RWPE2 (cell line): ENCODE measurements around the gene HK2.
"Not testable (repeated sequence)": the region's sequence is repeated elsewhere in the genome, so short reads cannot be mapped to it uniquely, and the experiment has no call there.

Experiments
- ATAC-seq: fragments of 200-7000 bp; cut with Tn5 transposase; 3 replicates; pipeline ENCODE4 v1.9.1; 2021; ENCODE audit warnings: low read depth
- DNase-seq: peaks from one replicate; pipeline ENCODE4 v3.0.0-alpha.2; 2020; ENCODE audit warnings: low spot score
- H3K27ac ChIP-seq: fragments of 450-650 bp; 2 replicates; pipeline ENCODE4 v1.5.1; 2017; ENCODE audit warnings: mild to moderate bottlenecking; ENCODE audit not compliant: poor library complexity, severe bottlenecking
- H3K27me3 ChIP-seq: fragments of 250-450 bp; sonication (Bioruptor Pico); 2 replicates; pipeline ENCODE4 v1.5.1; 2021; ENCODE audit warnings: mild to moderate bottlenecking, moderate library complexity; ENCODE audit not compliant: insufficient read depth, poor library complexity, severe bottlenecking
- H3K36me3 ChIP-seq: fragments of 250-450 bp; sonication (Bioruptor Pico); 2 replicates; pipeline ENCODE4 v1.5.1; 2020; ENCODE audit warnings: low read depth, mild to moderate bottlenecking, moderate library complexity
- H3K4me1 ChIP-seq: fragments of 250-450 bp; sonication (Bioruptor Pico); 2 replicates; pipeline ENCODE4 v1.5.1; 2021; ENCODE audit warnings: mild to moderate bottlenecking, moderate library complexity; ENCODE audit not compliant: insufficient read depth, poor library complexity, severe bottlenecking
- H3K4me3 ChIP-seq: fragments of 250-450 bp; sonication (Bioruptor Pico); 2 replicates; pipeline ENCODE4 v1.5.1; 2021; ENCODE audit warnings: mild to moderate bottlenecking, moderate library complexity; ENCODE audit not compliant: severe bottlenecking
- H3K9me3 ChIP-seq: fragments of 250-450 bp; sonication (Bioruptor Pico); 2 replicates; pipeline ENCODE4 v1.5.1; 2021; ENCODE audit warnings: mild to moderate bottlenecking, moderate library complexity; ENCODE audit not compliant: severe bottlenecking
- TF ChIP-seq, protein P1 (sequence below): fragments of 450-650 bp; IDR thresholded peaks from one replicate; pipeline ENCODE4 v1.5.1; 2017; ENCODE audit warnings: mild to moderate bottlenecking, moderate library complexity; ENCODE audit not compliant: poor library complexity, severe bottlenecking

HK2 gene

GRCh38 chr2:74854401-74854800 is 20.5 kb downstream of the HK2 start:
- H3K4me1 ChIP-seq: peaks cover 28% of the 10 kb centered on the region
- no peak for ATAC-seq

DNA sequence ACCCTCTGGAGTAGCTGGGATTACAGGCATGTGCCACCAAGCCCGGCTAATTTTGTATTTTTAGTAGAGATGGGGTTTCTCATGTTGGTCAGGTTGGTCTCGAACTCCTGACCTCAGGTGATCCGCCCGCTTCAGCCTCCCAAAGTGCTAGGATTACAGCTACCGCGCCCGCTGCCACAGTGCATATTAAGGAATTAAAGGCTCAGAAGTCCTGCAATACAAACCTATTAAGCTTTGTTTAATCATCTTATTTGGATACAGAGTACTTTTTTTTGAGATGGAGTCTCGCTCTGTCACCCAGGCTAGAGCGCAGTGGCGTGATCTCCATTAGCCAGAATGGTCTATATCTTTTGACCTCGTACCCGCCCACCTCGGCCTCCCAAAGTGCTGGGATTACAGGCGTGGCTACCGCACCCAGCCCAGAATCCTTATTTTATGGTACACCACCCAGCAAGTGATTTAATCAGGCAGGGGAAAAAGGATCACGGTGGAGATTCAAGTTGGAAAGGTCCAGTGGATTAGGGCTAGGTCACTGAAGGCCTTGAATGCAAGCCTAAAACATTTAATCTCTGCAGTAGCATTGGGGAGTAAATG is 21.3 kb downstream of the HK2 start:
- not testable (repeated sequence) for H3K27me3 ChIP-seq, H3K27ac ChIP-seq, ATAC-seq, DNase-seq, H3K4me3 ChIP-seq, H3K9me3 ChIP-seq
- Histone ChIP-seq H3K4me1 (peaks cover 19% of the 10 kb centered on the region), H3K36me3 (peaks cover 62% of the 10 kb centered on the region)

More at GRCh38 chr2:74854401-74854800, 20.5 kb downstream of the HK2 start:
- Histone ChIP-seq H3K36me3 (peaks cover 58% of the 10 kb centered on the region), H3K9me3 (no peaks in the 10 kb centered on the region), H3K4me3 (no peak overlapping the region), H3K27me3 (no peaks in the 10 kb centered on the region), H3K27ac (no peak overlapping the region)
- DNase-seq: no peak
- TF ChIP-seq, protein P1, sequence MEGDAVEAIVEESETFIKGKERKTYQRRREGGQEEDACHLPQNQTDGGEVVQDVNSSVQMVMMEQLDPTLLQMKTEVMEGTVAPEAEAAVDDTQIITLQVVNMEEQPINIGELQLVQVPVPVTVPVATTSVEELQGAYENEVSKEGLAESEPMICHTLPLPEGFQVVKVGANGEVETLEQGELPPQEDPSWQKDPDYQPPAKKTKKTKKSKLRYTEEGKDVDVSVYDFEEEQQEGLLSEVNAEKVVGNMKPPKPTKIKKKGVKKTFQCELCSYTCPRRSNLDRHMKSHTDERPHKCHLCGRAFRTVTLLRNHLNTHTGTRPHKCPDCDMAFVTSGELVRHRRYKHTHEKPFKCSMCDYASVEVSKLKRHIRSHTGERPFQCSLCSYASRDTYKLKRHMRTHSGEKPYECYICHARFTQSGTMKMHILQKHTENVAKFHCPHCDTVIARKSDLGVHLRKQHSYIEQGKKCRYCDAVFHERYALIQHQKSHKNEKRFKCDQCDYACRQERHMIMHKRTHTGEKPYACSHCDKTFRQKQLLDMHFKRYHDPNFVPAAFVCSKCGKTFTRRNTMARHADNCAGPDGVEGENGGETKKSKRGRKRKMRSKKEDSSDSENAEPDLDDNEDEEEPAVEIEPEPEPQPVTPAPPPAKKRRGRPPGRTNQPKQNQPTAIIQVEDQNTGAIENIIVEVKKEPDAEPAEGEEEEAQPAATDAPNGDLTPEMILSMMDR: no peak

DNA sequence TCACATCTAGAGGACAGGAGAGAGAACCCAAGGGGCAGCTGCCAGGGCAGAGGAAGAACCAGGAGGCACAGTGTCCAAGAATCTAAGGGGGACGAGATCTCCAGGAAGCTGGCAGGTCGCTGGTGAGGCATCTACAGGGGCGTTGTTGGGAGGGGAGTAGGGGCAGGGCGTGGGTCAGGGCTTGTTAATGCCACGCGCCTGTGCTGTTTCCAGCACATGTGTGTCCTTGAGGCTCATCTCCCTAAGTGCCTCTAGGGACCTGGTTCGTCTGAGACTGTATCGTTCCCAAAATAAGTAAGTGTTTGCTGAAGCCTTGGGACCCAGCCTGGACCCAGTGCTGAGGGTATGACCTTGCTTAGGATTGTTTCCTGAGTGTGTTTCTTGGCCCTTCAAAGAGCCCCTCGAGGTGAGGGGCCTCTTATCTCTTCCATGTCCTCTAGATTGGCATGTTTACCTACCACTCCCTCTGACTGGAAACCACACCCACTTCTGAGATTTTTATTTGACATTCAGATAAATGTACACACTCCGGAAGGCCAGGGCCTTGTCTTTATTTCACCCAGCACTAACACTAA is 22.2 kb downstream of the HK2 start:
- no peak overlapping the region for H3K27ac ChIP-seq
- peaks cover 68% of the 10 kb centered on the region for H3K36me3 ChIP-seq
- no peak for ATAC-seq
- no peak overlapping the region for H3K4me3 ChIP-seq
- TF ChIP-seq, protein P1: no peak
- H3K27me3 ChIP-seq: no peaks in the 10 kb centered on the region
- DNase-seq: no peak
- peaks cover 11% of the 10 kb centered on the region for H3K4me1 ChIP-seq
- H3K9me3 ChIP-seq: no peaks in the 10 kb centered on the region

GRCh38 chr2:74856599-74856998 is 22.7 kb downstream of the HK2 start:
- H3K27ac ChIP-seq: no peak overlapping the region
- no peak for ATAC-seq
- DNase-seq: no peak
- H3K9me3 ChIP-seq: no peaks in the 10 kb centered on the region
- peaks cover 6% of the 10 kb centered on the region for H3K4me1 ChIP-seq
- H3K4me3 ChIP-seq: no peak overlapping the region
- peaks cover 67% of the 10 kb centered on the region for H3K36me3 ChIP-seq
- TF ChIP-seq, protein P1: no peak
- no peaks in the 10 kb centered on the region for H3K27me3 ChIP-seq

DNA sequence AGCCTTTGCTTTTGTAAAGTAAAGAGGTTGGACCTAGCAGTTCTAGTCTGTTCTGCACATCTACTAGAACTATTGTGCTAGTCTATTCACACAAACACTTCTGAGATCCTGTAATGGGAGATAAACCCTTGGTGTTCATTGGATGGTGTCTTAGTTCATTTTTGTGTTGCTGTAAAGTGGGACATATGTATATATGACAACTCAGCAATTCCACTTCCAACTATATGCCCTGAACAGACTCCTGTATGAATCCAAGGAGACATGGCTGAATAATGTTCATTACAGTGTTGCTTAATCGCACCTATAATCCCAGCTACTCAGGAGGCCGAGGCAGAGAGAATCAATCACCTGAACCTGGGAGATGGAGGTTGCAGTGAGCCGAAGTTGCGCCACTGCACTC is 23.3 kb downstream of the HK2 start:
- Histone ChIP-seq H3K4me3 (no peak overlapping the region), H3K4me1 (no peaks in the 10 kb centered on the region), H3K36me3 (peaks cover 66% of the 10 kb centered on the region), H3K27me3 (no peaks in the 10 kb centered on the region), H3K27ac (no peak overlapping the region), H3K9me3 (no peaks in the 10 kb centered on the region)
- no peak for ATAC-seq
- no peak for DNase-seq
- TF ChIP-seq, protein P1: no peak
